PC-9 (cell line): ENCODE data around the gene NFATC1.

Experiments
- CTCF ChIP-seq: fragments of 200-600 bp; sonication (generic); conservative IDR thresholded peaks from 2 replicates; pipeline ENCODE4 v1.6.1; 2017; ENCODE audit warnings: mixed run types, antibody characterized with exemption, mild to moderate bottlenecking, moderate library complexity
- EZH2 ChIP-seq: fragments of 200-600 bp; sonication (generic); IDR thresholded peaks from 2 replicates; pipeline ENCODE4 v1.8.0; 2017; ENCODE audit warnings: antibody characterized with exemption, low read depth

DNA sequence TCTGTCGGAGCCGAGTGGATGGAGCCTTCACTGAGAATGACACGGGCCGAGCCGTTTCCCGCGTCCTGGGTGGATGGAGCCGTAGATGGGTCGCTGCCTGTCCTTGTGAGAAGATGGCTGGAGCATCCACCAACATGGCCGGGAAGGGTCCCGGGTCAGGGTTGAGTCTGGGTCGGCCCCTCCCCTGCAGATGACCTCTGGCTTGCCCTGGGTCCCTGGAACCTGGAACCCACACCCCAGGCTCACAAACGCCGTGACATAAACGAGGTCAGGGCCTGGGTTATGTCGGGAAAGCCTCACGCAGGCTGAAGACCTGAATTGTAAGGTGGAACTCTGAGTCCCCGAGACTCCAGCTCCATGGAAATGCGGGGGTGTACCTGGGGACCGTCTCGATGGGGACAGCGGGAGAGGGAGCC lies 94.9 kb downstream of the NFATC1 start:
- no peak for TF ChIP-seq CTCF
- no peak for TF ChIP-seq EZH2
